Measurements from ENCODE around the gene HMGXB3. TPM values are rescaled to one million over a fixed set of nuclear protein-coding genes. Genes with fewer than 3 reads are reported as not detected.
"Not testable (repeated sequence)": the region's sequence is repeated elsewhere in the genome, so short reads cannot be mapped to it uniquely, and the experiment has no call there.

Gene HMGXB3
- total RNA-seq, 2 donors from 2014 or later = 23.7 to 24.2 TPM

- intact Hi-C loops (cut with DNase I) = no loop called here
- no peak for DNase-seq (ENCODE audit: low spot score)
Observed at GRCh38 chr5:150077060-150077459, 76.5 kb downstream of the HMGXB3 start.

- intact Hi-C loops (cut with DNase I) = no loop called here
- no peak for DNase-seq (ENCODE audit: low spot score)
Observed at GRCh38 chr5:150077996-150078801, 77.7 kb downstream of the HMGXB3 start.

- no peak for DNase-seq (ENCODE audit: low spot score)
- intact Hi-C loops (cut with DNase I) = no loop called here
Observed at GRCh38 chr5:150078802-150079689, 78.5 kb downstream of the HMGXB3 start.

DNA sequence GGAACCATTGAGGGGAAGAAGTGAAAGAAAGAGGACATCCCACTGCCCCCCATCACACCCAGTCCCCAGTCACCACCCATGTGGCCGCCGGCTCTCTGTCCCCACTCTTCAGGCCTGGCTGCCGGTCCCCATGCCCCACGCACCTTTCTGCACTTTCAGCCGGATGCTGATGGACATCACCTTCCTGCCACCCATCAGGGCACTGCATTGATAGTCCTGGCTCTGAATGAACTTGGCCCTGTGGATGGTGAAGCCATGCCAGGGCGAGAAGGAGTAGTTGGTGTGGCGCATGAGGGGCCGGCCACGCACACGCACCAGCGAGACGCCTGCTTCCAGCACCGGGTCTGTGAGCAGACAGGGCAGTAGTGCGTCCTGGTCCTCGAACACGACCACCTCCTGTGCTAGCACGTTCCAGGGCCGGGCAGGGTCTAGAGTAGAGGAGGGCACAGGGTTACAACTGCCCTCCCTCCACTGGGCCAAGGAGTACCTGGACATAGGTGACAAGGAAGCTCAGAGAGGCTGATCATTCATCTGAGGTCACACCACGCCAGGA, 79.4 kb downstream of the HMGXB3 start:
- DNase-seq (ENCODE audit: low spot score) = no peak
- intact Hi-C loops (cut with DNase I) = no loop called here

GRCh38 chr5:150080696-150081435, 80.3 kb downstream of the HMGXB3 start:
- intact Hi-C loops (cut with DNase I) = no loop called here
- no peak for DNase-seq (ENCODE audit: low spot score)

DNA sequence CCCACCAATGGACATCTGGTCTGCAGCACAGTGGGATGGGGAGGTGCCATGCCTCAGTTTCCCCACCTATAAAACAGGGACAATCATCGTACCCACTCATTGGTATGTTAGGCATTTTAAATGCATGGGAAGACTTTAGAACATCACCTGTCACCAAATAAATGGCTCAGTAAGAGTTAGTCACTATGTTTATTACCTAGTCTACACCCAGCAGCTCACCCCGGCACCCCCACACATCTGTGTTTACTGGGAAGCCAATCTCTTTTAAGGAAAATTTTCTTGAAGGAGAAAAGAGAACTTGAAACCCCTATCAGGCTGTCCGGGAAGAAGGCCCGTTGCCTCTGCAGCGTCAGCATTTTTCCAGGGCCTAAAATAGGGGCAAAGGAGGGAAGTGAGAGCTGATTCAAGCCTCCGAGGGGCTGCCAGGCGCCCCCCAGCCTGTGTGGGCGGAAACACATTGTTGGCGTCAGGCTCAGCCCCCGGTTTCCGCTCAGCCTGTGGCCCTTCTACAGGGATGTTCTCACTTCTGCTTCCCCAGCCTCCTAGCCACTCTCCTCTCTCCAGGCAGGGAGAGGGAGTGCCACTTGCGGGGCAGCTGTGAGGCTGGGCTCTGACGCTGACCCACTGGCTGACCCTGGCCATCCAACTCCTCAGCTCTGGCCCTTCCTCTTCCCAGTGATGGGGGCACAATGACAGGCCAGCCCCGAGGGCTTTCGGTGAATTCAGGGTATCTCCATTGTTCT, 81.2 kb downstream of the HMGXB3 start:
- intact Hi-C loops (cut with DNase I) = no loop called here
- DNase-seq (ENCODE audit: low spot score) = peak; percentile 91

GRCh38 chr5:150082374-150082773, 81.8 kb downstream of the HMGXB3 start:
- no peak for DNase-seq (ENCODE audit: low spot score)
- intact Hi-C loops (cut with DNase I) = no loop called here

- intact Hi-C loops (cut with DNase I) = no loop called here
- DNase-seq (ENCODE audit: low spot score) = no peak
Observed at GRCh38 chr5:150082889-150083288, 82.3 kb downstream of the HMGXB3 start.

GRCh38 chr5:150084754-150085153, 84.2 kb downstream of the HMGXB3 start:
- intact Hi-C loops (cut with DNase I); DNase-seq (ENCODE audit: low spot score): not testable (repeated sequence)

- intact Hi-C loops (cut with DNase I) = no loop called here
- no peak for DNase-seq (ENCODE audit: low spot score)
Observed at GRCh38 chr5:150085191-150085912, 84.8 kb downstream of the HMGXB3 start.

- no peak for DNase-seq (ENCODE audit: low spot score)
- intact Hi-C loops (cut with DNase I) = no loop called here
Observed at GRCh38 chr5:150085950-150086715, 85.6 kb downstream of the HMGXB3 start, which contains the start of gene CSF1R. Gene CSF1R, minus strand, starts transcription at chr5:150086554. Its CDS starts 127 bp downstream, at chr5:150086427.

DNA sequence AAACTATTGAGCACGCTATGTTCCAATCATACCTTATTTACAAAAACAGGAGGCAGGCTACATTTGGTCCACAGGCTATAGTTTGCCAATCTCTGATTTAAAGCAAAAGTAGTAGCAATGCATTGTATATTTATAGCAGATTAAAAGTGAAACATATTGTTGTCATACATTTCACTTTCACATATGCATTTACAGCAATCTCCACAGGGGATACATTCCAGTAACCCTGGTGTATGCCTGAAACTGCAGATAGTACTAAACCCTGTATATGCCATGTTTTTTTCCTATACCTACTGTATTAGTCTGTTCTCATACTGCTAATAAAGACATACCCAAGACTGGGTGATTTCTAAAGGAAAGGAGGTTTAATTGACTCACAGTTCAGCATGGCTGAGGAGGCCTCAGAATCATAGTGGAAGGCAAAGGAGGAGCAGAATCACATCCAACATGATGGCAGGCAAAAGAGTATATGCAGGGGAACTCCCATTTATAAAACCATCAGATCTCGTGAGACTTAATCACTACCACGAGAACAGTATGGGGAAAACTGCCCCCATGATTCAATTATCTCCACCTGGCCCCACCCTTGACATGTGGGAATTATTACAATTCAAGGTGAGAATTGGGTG, 91.7 kb downstream of the HMGXB3 start:
- DNase-seq (ENCODE audit: low spot score) = no peak
- intact Hi-C loops (cut with DNase I) = no loop called here

DNA sequence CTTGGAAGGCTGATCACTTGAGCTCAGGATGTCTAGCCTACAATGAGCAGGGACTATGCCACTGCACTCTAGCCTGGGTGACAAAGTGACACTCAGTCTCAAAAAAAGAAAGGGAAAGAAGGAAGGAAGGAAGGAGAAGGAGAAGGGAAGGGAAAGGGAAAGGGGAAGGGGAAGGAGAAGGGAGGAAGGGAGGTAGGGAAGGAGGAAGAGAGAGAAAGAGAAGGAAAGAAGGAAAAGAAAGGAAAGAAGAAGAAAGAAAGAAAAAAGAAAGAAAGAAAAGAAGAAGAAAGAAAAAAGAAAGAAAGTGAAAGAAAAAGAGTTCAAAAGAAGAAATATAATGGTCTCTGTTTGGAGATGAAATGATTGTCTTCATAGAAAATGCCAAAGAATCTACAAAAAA, 96.6 kb downstream of the HMGXB3 start:
- intact Hi-C loops (cut with DNase I) = no loop called here
- no peak for DNase-seq (ENCODE audit: low spot score)

GRCh38 chr5:150101023-150101422, 100.5 kb downstream of the HMGXB3 start:
- DNase-seq (ENCODE audit: low spot score) = no peak
- intact Hi-C loops (cut with DNase I) = no loop called here
